Natural killer cell (primary cell): ENCODE data around the gene LBX2. TPM values are rescaled to one million over a fixed set of nuclear protein-coding genes. Genes with fewer than 3 reads are reported as not detected.

Experiments
- ATAC-seq, 3 donors: fragments of 150-1000 bp in 2 of 3; fragments of 200-7000 bp in 1 of 3; cut with Tn5 transposase; 1 replicate in 1 of 3; 2 replicates in 2 of 3; pipeline ENCODE4 v1.10.0; 2021; ENCODE audit warnings: mild to moderate bottlenecking in 2 of 3, moderate library complexity in 2 of 3
- DNase-seq, 2 donors: peaks; one replicate each; pipeline versions ENCODE4 v3.0.0 to v3.0.0-alpha.2; 2013 to 2021; ENCODE audit warnings: mixed read lengths in 1 of 2
- H3K27ac ChIP-seq: one replicate; pipeline ENCODE4 v1.5.1; 2013; ENCODE audit warnings: mild to moderate bottlenecking, low read length
- H3K27me3 ChIP-seq: one replicate; pipeline ENCODE4 v1.6.1; 2013; ENCODE audit warnings: low read length; ENCODE audit not compliant: control insufficient read depth, insufficient read depth
- H3K36me3 ChIP-seq: one replicate; pipeline ENCODE4 v1.6.1; 2013; ENCODE audit warnings: low read length; ENCODE audit not compliant: control insufficient read depth, insufficient read depth
- H3K4me1 ChIP-seq: one replicate; pipeline ENCODE4 v1.6.1; 2013; ENCODE audit warnings: low read length; ENCODE audit not compliant: control insufficient read depth, insufficient read depth
- H3K4me3 ChIP-seq: one replicate; pipeline ENCODE4 v1.5.1; 2013; ENCODE audit warnings: low read length
- H3K9me3 ChIP-seq: one replicate; pipeline ENCODE4 v1.6.1; 2013; ENCODE audit warnings: low read length; ENCODE audit not compliant: control insufficient read depth, insufficient read depth
- H3K27ac Mint-ChIP-seq, 2 donors: one replicate each; pipeline ENCODE4 v1.8.0; 2022; ENCODE audit warnings: mild to moderate bottlenecking in 2 of 2, mixed read lengths in 2 of 2, moderate library complexity in 1 of 2
- H3K27me3 Mint-ChIP-seq, 2 donors: one replicate each; pipeline ENCODE4 v1.8.0; 2022; ENCODE audit warnings: low read depth in 2 of 2, mixed read lengths in 2 of 2
- H3K36me3 Mint-ChIP-seq: one replicate; pipeline ENCODE4 v1.8.0; 2022; ENCODE audit warnings: mixed read lengths
- H3K4me1 Mint-ChIP-seq, 2 donors: one replicate each; pipeline ENCODE4 v1.8.0; 2022; ENCODE audit warnings: mixed read lengths in 2 of 2
- H3K4me3 Mint-ChIP-seq: one replicate; pipeline ENCODE4 v1.8.0; 2022; ENCODE audit warnings: mild to moderate bottlenecking, moderate library complexity, mixed read lengths
- H3K9me3 Mint-ChIP-seq, 2 donors: one replicate each; pipeline ENCODE4 v1.8.0; 2022; ENCODE audit warnings: mixed read lengths in 2 of 2
- CTCF ChIP-seq: fragments of 200-600 bp; IDR thresholded peaks from one replicate; pipeline ENCODE4 v1.8.0; 2022; ENCODE audit warnings: antibody characterized with exemption
- WGBS: methylation state at CpG from one replicate; pipeline ENCODE4 v1.1.7; 2013; ENCODE audit warnings: missing lambda C conversion rate; ENCODE audit not compliant: insufficient coverage; 5-methylcytosine and 5-hydroxymethylcytosine counted together
- intact Hi-C: fragments of 100-400 bp; cut with micrococcal nuclease; formaldehyde crosslinking; loops from one replicate; pipeline ENCODE4 v1.14.2; 2022
- total RNA-seq, 4 donors: library from RNA; stranded (reverse); fragments of 120-200 nt in 1 of 4; gene quantifications; one replicate each; pipeline versions ENCODE4 v1.2.3 to v1.2.4, GENCODE V29; 2013 to 2022

Gene LBX2
- total RNA-seq, 3 donors from 2014 or later (not counting 1 experiment from before 2014, with no cell fraction given), result 1.7 to 1.9 (median 1.8) TPM

DNA sequence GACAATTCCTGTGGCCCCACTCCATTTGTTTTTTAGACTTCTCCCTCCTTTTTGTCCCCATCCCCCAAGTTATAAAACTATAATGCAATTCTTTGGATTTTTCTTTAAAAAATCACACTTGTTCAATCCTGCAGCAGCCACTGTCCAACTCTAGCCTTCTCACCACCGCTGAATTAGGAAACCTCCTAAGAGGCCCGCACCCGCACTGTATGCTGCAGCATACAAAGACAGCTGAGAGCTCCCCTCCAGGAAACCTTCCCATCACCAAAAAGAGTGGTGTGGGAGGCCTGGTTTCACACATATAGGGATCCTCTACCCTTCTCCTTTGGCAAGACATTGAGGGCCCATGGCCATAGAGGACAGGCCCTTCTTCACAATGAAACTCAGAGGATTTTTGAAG, 5.2 kb upstream of the LBX2 start:
- Histone ChIP-seq H3K36me3 (peaks cover 7% of the 10 kb centered on the region), H3K9me3 (no peaks in the 10 kb centered on the region), H3K4me1 (peaks cover 58% of the 10 kb centered on the region), H3K27me3 (peaks cover 5% of the 10 kb centered on the region), H3K4me3 (no peak overlapping the region), H3K27ac (no peak overlapping the region)
- DNase-seq (no peak), ATAC-seq (no peak)
- H3K27me3 Mint-ChIP-seq, result peaks cover 0 to 9% of the 10 kb centered on the region in 2 donors
- H3K27ac Mint-ChIP-seq, result peak overlapping the region; percentile 84 to 90
- no peak for TF ChIP-seq CTCF
- intact Hi-C loops, result no loop called here
- H3K36me3 Mint-ChIP-seq, result no peaks in the 10 kb centered on the region
- peak overlapping the region; percentile 80 for H3K4me3 Mint-ChIP-seq
- H3K4me1 Mint-ChIP-seq, result peaks cover 46 to 74% of the 10 kb centered on the region in 2 donors
- no peaks in the 10 kb centered on the region for H3K9me3 Mint-ChIP-seq
- WGBS, result 88% methylated on average over 1 of the region's 3 CpGs

DNA sequence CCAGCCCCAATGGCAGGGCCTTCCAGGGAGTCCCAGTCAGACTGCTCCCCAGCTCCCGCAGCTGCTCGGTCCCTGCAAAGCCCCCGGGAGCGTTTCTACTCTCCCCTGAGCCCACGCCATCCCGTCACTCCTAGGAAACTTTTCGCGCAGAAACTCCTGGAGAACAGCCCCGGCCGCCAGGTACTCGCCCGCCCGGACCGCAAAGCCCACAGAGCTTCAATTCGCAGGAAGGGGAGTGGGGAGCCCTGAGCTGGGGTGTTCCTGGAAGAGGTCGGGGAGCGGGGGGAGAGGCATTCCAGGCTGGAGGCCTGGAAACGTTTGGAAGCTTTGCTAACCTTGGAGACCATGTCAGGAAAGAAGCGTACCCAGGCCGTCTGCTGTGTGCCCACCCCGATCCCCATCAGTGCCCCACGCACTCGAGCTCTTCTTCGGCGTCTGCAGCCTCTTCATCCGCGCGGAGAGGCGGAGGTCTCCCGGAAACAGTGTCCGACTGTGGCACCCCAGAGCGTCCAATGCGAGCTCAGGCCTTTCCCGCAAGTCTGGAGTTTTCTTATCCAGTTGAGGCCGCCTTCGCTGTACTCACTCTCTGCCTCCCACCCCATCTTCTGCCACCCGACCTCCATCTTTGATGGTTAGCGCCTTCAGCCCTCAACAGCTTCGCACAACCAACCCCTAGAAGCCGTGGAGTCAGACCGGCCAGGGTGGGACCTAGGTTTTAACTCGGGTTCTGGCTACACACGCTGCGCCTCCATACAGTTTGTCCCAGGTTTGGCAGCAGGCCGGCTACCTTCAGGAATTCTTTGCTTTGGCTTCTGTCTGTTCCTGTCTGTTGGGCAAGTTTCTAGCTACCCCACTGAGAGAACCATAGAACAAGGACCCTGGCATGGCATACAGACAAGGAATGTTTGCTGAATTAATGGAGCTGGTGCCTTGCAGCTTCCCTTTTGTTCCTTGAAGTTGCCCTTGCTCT, 4.4 kb upstream of the LBX2 start:
- H3K36me3 Mint-ChIP-seq, result no peaks in the 10 kb centered on the region
- H3K27ac ChIP-seq, result peak overlapping the region; percentile 74
- H3K27ac Mint-ChIP-seq, result peak overlapping the region; percentile 84 to 90
- H3K27me3 Mint-ChIP-seq, result peaks cover 0 to 8% of the 10 kb centered on the region in 2 donors
- peak overlapping the region; percentile 88 for H3K4me3 Mint-ChIP-seq
- H3K9me3 ChIP-seq, result no peaks in the 10 kb centered on the region
- peaks cover 7% of the 10 kb centered on the region for H3K36me3 ChIP-seq
- H3K4me1 Mint-ChIP-seq, result peaks cover 51 to 82% of the 10 kb centered on the region in 2 donors
- no peak for TF ChIP-seq CTCF
- intact Hi-C loops, result loop anchor here (1.0 kb wide), 1 partner anchor 20 kb away; the partner anchor contains the start of gene TTC31
- 63% methylated on average over 45 of the region's 45 CpGs for WGBS
- peaks cover 5% of the 10 kb centered on the region for H3K27me3 ChIP-seq
- peak overlapping the region; percentile 57 for H3K4me3 ChIP-seq
- DNase-seq, result no peak
- peaks cover 66% of the 10 kb centered on the region for H3K4me1 ChIP-seq
- ATAC-seq, result no peak
- H3K9me3 Mint-ChIP-seq, result no peaks in the 10 kb centered on the region

DNA sequence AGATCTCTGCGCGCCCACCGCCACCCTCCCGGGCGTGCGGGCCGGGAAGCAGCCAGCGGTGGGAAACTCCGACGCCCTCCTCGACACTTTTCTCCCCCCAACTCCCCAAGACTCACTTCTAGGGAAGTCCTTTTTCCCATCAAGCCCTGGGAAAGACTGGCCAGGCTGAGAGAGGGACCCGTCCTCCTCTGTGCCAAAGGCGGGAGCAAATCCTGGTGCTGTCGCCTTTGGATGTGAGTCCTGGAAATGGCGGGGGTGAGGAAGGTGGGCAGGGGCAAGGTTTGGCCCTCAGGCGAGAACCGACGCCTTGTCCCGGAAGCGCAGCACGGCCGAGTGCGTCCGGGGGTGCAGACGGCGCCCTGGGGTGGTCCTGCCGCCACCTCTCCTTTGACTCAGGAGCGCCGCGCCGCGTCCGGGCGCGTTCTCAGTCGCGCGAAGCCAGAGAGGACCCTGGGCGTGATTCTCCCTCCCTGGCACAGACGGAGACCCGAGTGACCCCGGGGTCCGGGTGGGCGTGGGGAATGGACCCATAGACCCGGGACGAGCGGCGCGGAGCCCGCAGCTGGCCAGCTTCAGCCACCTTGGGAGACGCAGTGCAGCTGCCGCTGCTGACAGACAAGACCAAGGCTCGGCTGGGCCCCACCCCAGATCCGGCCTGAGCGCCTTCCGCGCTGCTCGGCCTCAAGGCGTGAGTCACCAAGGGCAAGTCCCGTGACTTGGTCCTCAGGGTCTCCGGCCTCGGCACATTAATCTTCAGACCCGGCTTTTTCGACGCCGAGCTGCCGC, 3.5 kb upstream of the LBX2 start:
- intact Hi-C loops, result loop anchor here (1.0 kb wide), 1 partner anchor 20 kb away; the partner anchor contains the start of gene TTC31
- Histone ChIP-seq H3K4me1 (peaks cover 68% of the 10 kb centered on the region), H3K27me3 (peaks cover 5% of the 10 kb centered on the region)

More for the DNA sequence above, 3.5 kb upstream of the LBX2 start:
- H3K27ac Mint-ChIP-seq, result peak overlapping the region; percentile 84 to 90
- no peaks in the 10 kb centered on the region for H3K9me3 Mint-ChIP-seq
- H3K4me3 ChIP-seq, result peak overlapping the region; percentile 57
- peaks cover 7% of the 10 kb centered on the region for H3K36me3 ChIP-seq
- H3K27me3 Mint-ChIP-seq, result peaks cover 0 to 8% of the 10 kb centered on the region in 2 donors
- H3K9me3 ChIP-seq, result no peaks in the 10 kb centered on the region
- TF ChIP-seq CTCF, result peak; percentile 19
- no peaks in the 10 kb centered on the region for H3K36me3 Mint-ChIP-seq
- under 1% methylated on average over 67 of the region's 67 CpGs for WGBS
- H3K4me1 Mint-ChIP-seq, result peaks cover 51 to 84% of the 10 kb centered on the region in 2 donors
- peak overlapping the region; percentile 88 for H3K4me3 Mint-ChIP-seq
- DNase-seq (peak; percentile 56 to 72), ATAC-seq (peak; percentile 43 to 56 (median 48))
- peak overlapping the region; percentile 74 for H3K27ac ChIP-seq
